ENCODE measurements around the gene PTH1R.
"Not testable (repeated sequence)": the region's sequence is repeated elsewhere in the genome, so short reads cannot be mapped to it uniquely, and the experiment has no call there.

The PTH1R gene

DNA sequence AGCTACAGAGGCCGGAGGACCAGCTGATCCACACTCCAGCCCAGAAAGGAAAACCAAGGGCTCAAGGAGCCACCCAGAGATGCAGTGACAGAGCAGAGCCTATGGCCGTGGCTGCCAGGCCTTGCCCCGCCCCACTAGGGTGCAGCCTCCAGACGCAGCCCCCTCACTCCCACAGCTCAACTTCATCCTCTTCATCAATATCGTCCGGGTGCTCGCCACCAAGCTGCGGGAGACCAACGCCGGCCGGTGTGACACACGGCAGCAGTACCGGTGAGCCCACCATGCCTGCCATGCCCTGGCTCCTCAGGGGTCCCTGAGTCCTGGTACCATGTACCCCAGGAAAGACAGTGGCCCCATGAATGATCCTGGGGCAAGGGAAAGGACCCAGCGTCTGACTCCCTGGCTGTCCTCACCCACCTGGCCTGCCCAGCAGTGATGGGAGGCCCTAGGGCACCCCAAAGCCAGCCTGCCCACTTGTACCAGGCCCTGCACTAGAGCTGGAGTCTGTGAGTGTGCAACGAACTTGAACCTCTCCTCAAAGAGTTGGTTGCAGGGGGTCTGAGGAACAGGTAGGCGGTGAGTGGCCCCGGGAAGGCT lies 24.2 kb downstream of the PTH1R start:
- DNase-seq = no peak

- DNase-seq = no peak
Observed at GRCh38 chr3:46902188-46902631, 24.7 kb downstream of the PTH1R start.

- no peak for DNase-seq
Observed at GRCh38 chr3:46903341-46904302, 26.1 kb downstream of the PTH1R start.

- no peak for DNase-seq
Observed at GRCh38 chr3:46904303-46905212, 27.0 kb downstream of the PTH1R start.

DNA sequence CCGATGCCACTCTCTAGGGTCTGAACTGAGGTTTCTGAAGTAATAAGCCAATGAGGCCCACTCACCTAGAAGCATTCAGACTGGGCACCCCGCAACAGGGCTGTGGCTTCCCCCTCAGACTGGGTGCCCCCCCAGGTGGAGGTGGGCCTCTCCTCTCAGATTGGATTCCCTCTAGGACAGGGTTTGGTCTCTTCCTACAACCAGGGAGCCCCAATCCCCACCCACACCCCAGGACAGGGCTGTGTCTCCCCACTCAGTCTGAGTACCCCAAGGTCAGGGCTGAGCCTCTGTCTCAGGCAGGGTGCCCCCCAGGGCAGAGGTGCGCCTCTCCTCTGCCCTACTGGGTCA lies 27.7 kb downstream of the PTH1R start:
- no peak for DNase-seq

DNA sequence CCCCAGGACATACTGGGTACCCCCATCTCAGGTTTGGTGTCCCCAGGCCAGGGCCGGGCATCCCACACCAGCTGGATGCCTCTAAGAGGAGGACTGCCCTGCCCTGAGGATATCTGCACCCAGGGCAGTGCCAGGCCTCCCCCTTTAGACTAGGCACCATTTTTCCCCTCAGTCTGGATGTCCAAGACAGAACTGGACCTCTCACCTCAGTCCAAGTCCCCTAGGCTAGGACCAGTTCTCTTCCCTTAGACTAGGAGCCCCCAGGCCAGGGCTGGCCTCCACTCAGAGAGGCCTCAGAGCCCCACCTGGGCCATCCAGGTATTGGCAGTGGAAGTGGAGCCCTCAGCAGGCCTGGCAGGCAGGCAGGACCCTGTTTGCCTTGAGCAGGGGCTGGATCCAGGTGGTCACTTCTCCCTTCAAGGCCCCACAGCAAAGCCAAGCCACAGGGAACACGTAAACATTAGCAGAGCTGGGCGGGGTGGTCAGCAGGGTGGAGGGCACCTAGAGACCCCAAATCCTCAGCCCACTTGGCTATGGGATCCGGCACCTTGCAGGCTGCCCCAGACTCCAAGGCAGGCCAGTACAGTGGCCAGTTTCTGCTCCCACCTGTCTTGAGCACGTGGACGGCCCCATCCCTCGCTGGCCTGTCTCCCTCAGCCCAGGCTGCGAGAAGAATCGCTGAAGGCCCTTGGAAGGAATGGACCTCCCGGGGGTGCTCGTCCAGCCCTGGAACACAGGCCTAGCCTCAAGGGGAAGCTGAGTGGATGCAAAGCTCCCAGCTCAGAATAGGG lies 28.3 kb downstream of the PTH1R start:
- no peak for DNase-seq

- DNase-seq = no peak
Observed at GRCh38 chr3:46906471-46907058, 29.0 kb downstream of the PTH1R start.

- DNase-seq = no peak
Observed at GRCh38 chr3:46907271-46907670, 29.8 kb downstream of the PTH1R start.

DNA sequence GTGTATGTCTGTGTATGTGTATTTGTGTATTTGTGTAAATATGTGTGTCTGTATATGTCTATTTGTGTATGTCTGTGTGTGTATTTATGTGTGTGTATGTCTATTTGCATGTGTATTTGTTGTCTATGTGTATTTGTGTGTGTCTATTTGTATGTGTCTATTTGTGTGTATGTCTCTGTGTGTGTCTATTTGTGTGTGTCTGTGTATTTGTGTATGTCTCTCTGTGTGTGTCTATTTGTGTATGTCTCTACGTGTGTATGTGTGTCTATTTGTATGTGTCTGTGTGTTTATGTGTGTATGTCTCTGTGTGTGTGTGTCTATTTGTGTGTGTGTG lies 30.4 kb downstream of the PTH1R start:
- no peak for DNase-seq

- no peak for DNase-seq
Observed at GRCh38 chr3:46908294-46908985, 30.9 kb downstream of the PTH1R start.

- no peak for DNase-seq
Observed at GRCh38 chr3:46908986-46909534, 31.5 kb downstream of the PTH1R start.

GRCh38 chr3:46909535-46910161 lies 32.1 kb downstream of the PTH1R start:
- peak; percentile 89 for DNase-seq

- DNase-seq = no peak
Observed at GRCh38 chr3:46910166-46910760, 32.7 kb downstream of the PTH1R start.

DNA sequence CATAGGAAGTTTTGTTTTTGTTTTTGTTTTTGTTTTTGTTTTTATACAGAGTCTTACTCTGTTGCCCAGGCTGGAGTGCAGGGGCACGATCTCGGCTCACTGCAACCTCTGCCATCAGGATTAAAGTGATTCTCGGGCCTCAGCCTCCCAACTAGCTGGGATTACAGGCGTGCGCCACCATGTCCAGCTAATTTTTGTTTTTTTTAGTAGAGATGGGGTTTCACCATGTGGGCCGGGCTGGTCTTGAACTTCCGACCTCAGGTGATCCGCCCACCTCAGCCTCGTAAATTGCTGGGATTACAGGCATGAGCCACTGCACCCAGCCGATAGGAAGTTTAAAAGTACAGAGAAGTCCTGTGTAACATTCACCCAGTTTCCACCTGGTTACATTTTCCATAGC lies 33.4 kb downstream of the PTH1R start:
- not testable (repeated sequence) for DNase-seq

DNA sequence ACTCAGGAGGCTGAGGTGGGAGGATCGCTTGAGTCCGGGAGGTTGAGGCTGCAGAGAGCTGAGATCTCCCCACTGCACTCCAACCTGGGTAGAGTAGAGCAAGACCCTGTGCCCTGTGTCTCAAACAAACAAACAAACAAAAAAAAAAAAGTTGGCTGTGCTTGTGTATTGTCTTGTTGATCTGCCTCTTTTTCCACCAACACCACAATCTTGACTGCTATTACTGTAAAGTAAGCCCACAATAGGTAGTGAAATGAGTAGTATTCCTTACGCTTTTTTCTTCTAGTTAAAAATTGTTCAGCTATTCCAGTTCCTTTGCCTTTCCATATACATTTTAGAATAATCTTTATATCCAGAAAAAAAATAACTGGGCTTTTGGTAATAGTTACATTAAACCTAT lies 35.5 kb downstream of the PTH1R start:
- no peak for DNase-seq

GRCh38 chr3:46913644-46914043 lies 36.1 kb downstream of the PTH1R start:
- no peak for DNase-seq

DNA sequence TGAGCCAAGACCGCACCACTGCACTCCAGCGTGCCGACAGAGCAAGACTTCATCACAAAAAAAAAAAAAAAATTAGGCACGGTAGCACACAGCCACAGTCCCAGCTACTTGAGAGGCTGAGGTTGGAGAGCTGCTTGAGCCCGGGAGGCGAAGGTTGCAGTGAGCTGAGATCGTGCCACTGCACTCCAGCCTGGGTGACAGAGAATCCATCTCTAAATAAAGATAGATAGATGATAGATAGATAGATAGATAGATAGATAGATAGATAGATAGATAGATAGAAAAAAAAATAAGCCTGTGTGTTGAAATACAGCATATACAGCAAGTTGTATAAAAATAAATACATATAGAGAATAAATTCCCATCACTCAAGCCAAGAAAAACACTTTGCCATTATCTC lies 37.3 kb downstream of the PTH1R start:
- DNase-seq = no peak

DNA sequence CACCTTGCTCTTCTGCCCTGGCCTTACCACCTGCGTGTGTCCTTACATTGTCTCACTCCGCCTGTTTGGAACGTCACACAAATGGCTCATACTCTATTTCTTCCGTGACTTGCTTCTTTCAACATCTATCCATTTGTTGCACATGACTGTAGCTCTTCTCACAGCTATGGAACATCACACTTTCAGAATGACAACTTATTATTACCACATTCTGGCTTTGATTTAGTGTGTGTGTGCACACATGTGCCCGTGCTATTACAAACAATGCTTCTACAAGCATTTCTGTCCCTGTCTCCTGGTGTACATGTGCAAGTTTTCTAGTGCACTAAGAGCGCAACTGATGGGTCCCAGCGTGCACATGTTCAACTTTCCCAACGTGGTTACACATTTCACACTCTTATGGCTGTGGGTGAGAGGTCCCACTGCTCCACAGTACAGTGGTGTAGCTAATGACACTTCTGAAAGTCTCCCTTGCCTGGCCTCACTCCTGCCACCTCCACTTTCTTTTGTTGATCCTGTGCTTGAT lies 37.8 kb downstream of the PTH1R start:
- no peak for DNase-seq

- no peak for DNase-seq
Observed at GRCh38 chr3:46916278-46916677, 38.8 kb downstream of the PTH1R start.

DNA sequence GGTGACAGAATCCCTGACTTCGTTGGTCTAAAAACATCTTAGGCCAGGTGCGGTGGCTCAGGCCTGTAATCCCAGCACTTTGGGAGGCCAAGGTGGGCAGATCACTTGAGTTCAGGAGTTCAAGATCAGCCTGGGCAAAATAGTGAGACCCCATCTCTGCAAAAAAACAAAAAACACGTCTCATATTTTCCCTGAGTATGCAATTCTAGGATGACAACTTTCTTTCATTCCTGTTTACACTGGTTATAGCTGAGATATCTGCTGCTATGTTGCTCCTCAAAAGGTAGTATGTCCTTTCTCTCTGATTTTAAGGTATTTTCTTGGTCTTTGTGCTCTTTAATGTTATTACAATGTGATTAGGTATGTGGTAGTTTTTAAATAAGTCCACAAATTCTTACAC lies 39.3 kb downstream of the PTH1R start:
- no peak for DNase-seq
